Measurements from ENCODE around the gene TMEM121B. TPM values are rescaled to one million over a fixed set of nuclear protein-coding genes. Genes with fewer than 3 reads are reported as not detected.
"Not testable (repeated sequence)": the region's sequence is repeated elsewhere in the genome, so short reads cannot be mapped to it uniquely, and the experiment has no call there.

TMEM121B gene
- total RNA-seq, 2 donors from 2014 or later = 0.14 to 0.31 TPM

- H3K27me3 Mint-ChIP-seq = no peaks in the 10 kb centered on the region
Measured at GRCh38 chr22:17149076-17149815, 28.1 kb upstream of the TMEM121B start.

GRCh38 chr22:17147458-17147857, 26.3 kb upstream of the TMEM121B start:
- H3K27me3 Mint-ChIP-seq; DNase-seq (ENCODE audit: low spot score); ATAC-seq; H3K9me3 Mint-ChIP-seq; H3K36me3 Mint-ChIP-seq; H3K27ac Mint-ChIP-seq; H3K4me3 Mint-ChIP-seq: not testable (repeated sequence)
- peaks cover 5 to 14% of the 10 kb centered on the region in 2 donors for H3K4me1 Mint-ChIP-seq (ENCODE audit: low read depth in 2 of 2)

More at GRCh38 chr22:17149076-17149815, 28.1 kb upstream of the TMEM121B start:
- H3K4me1 Mint-ChIP-seq (ENCODE audit: low read depth in 2 of 2) = peaks cover 5 to 16% of the 10 kb centered on the region in 2 donors
- ATAC-seq (no peak), DNase-seq (ENCODE audit: low spot score) (no peak)
- no peak overlapping the region for H3K4me3 Mint-ChIP-seq
- no peaks in the 10 kb centered on the region for H3K9me3 Mint-ChIP-seq
- no peak overlapping the region for H3K27ac Mint-ChIP-seq
- peaks cover 5% of the 10 kb centered on the region for H3K36me3 Mint-ChIP-seq

- no peak overlapping the region for H3K27ac Mint-ChIP-seq
- ATAC-seq (no peak), DNase-seq (ENCODE audit: low spot score) (no peak)
- H3K36me3 Mint-ChIP-seq = peaks cover 5% of the 10 kb centered on the region
- no peak overlapping the region for H3K4me3 Mint-ChIP-seq
- H3K9me3 Mint-ChIP-seq = no peaks in the 10 kb centered on the region
- peaks cover 0 to 8% of the 10 kb centered on the region in 2 donors for H3K4me1 Mint-ChIP-seq (ENCODE audit: low read depth in 2 of 2)
- no peaks in the 10 kb centered on the region for H3K27me3 Mint-ChIP-seq
Measured at GRCh38 chr22:17145021-17145680, 24.0 kb upstream of the TMEM121B start.

- Mint-ChIP-seq H3K4me3 (no peak overlapping the region), H3K36me3 (peaks cover 5% of the 10 kb centered on the region), H3K4me1 (ENCODE audit: low read depth in 2 of 2) (peaks cover 0 to 5% of the 10 kb centered on the region in 2 donors), H3K27ac (no peak overlapping the region), H3K27me3 (no peaks in the 10 kb centered on the region), H3K9me3 (no peaks in the 10 kb centered on the region)
- no peak for ATAC-seq
- no peak for DNase-seq (ENCODE audit: low spot score)
Measured at GRCh38 chr22:17143826-17144225, 22.7 kb upstream of the TMEM121B start.

- DNase-seq (ENCODE audit: low spot score) (no peak), ATAC-seq (no peak)
- no peaks in the 10 kb centered on the region for H3K9me3 Mint-ChIP-seq
- no peak overlapping the region for H3K4me3 Mint-ChIP-seq
- no peak overlapping the region for H3K27ac Mint-ChIP-seq
- peaks cover 5% of the 10 kb centered on the region for H3K36me3 Mint-ChIP-seq
- peaks cover 0 to 3% of the 10 kb centered on the region in 2 donors for H3K4me1 Mint-ChIP-seq (ENCODE audit: low read depth in 2 of 2)
- H3K27me3 Mint-ChIP-seq = no peaks in the 10 kb centered on the region
Measured at GRCh38 chr22:17143101-17143500, 21.9 kb upstream of the TMEM121B start.

GRCh38 chr22:17140826-17141766, 19.9 kb upstream of the TMEM121B start:
- DNase-seq (ENCODE audit: low spot score) (no peak), ATAC-seq (peak in 1 of 2 donors; percentile 36)
- H3K4me1 Mint-ChIP-seq (ENCODE audit: low read depth in 2 of 2) = no peaks in the 10 kb centered on the region
- no peaks in the 10 kb centered on the region for H3K9me3 Mint-ChIP-seq
- H3K36me3 Mint-ChIP-seq = no peaks in the 10 kb centered on the region
- H3K27me3 Mint-ChIP-seq = no peaks in the 10 kb centered on the region
- H3K4me3 Mint-ChIP-seq = no peak overlapping the region
- H3K27ac Mint-ChIP-seq = no peak overlapping the region

GRCh38 chr22:17140022-17140421, 18.9 kb upstream of the TMEM121B start:
- no peaks in the 10 kb centered on the region for H3K4me1 Mint-ChIP-seq (ENCODE audit: low read depth in 2 of 2)
- ATAC-seq (no peak), DNase-seq (ENCODE audit: low spot score) (no peak)
- H3K27me3 Mint-ChIP-seq = no peaks in the 10 kb centered on the region
- H3K4me3 Mint-ChIP-seq = no peak overlapping the region
- no peaks in the 10 kb centered on the region for H3K36me3 Mint-ChIP-seq
- no peak overlapping the region for H3K27ac Mint-ChIP-seq
- no peaks in the 10 kb centered on the region for H3K9me3 Mint-ChIP-seq

GRCh38 chr22:17138513-17138912, 17.4 kb upstream of the TMEM121B start:
- H3K36me3 Mint-ChIP-seq = no peaks in the 10 kb centered on the region
- H3K9me3 Mint-ChIP-seq = no peaks in the 10 kb centered on the region
- H3K4me1 Mint-ChIP-seq (ENCODE audit: low read depth in 2 of 2) = no peaks in the 10 kb centered on the region
- no peak for ATAC-seq
- H3K27ac Mint-ChIP-seq = no peak overlapping the region
- no peak for DNase-seq (ENCODE audit: low spot score)
- no peak overlapping the region for H3K4me3 Mint-ChIP-seq
- H3K27me3 Mint-ChIP-seq = no peaks in the 10 kb centered on the region

GRCh38 chr22:17137861-17138425, 16.8 kb upstream of the TMEM121B start:
- no peak overlapping the region for H3K4me3 Mint-ChIP-seq
- H3K4me1 Mint-ChIP-seq (ENCODE audit: low read depth in 2 of 2) = no peaks in the 10 kb centered on the region
- no peaks in the 10 kb centered on the region for H3K27me3 Mint-ChIP-seq
- ATAC-seq (no peak), DNase-seq (ENCODE audit: low spot score) (no peak)
- no peaks in the 10 kb centered on the region for H3K36me3 Mint-ChIP-seq
- H3K27ac Mint-ChIP-seq = no peak overlapping the region
- H3K9me3 Mint-ChIP-seq = no peaks in the 10 kb centered on the region

- Mint-ChIP-seq H3K4me1 (ENCODE audit: low read depth in 2 of 2) (no peaks in the 10 kb centered on the region), H3K9me3 (no peaks in the 10 kb centered on the region), H3K36me3 (no peaks in the 10 kb centered on the region), H3K27ac (no peak overlapping the region), H3K4me3 (no peak overlapping the region), H3K27me3 (no peaks in the 10 kb centered on the region)
- DNase-seq (ENCODE audit: low spot score) (no peak), ATAC-seq (no peak)
Measured at GRCh38 chr22:17137170-17137569, 16.0 kb upstream of the TMEM121B start.

GRCh38 chr22:17135153-17135760, 14.1 kb upstream of the TMEM121B start:
- H3K36me3 Mint-ChIP-seq = no peaks in the 10 kb centered on the region
- no peak overlapping the region for H3K4me3 Mint-ChIP-seq
- H3K27me3 Mint-ChIP-seq = no peaks in the 10 kb centered on the region
- H3K9me3 Mint-ChIP-seq = no peaks in the 10 kb centered on the region
- ATAC-seq (no peak), DNase-seq (ENCODE audit: low spot score) (no peak)
- no peak overlapping the region for H3K27ac Mint-ChIP-seq
- no peaks in the 10 kb centered on the region for H3K4me1 Mint-ChIP-seq (ENCODE audit: low read depth in 2 of 2)

GRCh38 chr22:17133137-17133536, 12.0 kb upstream of the TMEM121B start:
- ATAC-seq (no peak), DNase-seq (ENCODE audit: low spot score) (no peak)
- Mint-ChIP-seq H3K27me3 (no peaks in the 10 kb centered on the region), H3K27ac (no peak overlapping the region), H3K4me1 (ENCODE audit: low read depth in 2 of 2) (no peaks in the 10 kb centered on the region), H3K36me3 (no peaks in the 10 kb centered on the region), H3K4me3 (no peak overlapping the region), H3K9me3 (no peaks in the 10 kb centered on the region)

- Mint-ChIP-seq H3K4me3 (no peak overlapping the region), H3K4me1 (ENCODE audit: low read depth in 2 of 2) (no peaks in the 10 kb centered on the region), H3K27me3 (peaks cover 0 to 2% of the 10 kb centered on the region in 2 donors), H3K36me3 (no peaks in the 10 kb centered on the region), H3K27ac (no peak overlapping the region), H3K9me3 (no peaks in the 10 kb centered on the region)
- DNase-seq (ENCODE audit: low spot score) = no peak
- no peak for ATAC-seq
Measured at GRCh38 chr22:17132112-17132511, 11.0 kb upstream of the TMEM121B start.

Data from natural killer cell treated with Interleukin-12 subunit alpha and Interleukin-12 subunit beta and Interleukin-15 and Interleukin-18, amount 100 ng/mL, for 72 hours (primary cell).